T-cell (primary cell): ENCODE results near the gene NR5A1. TPM values are rescaled to one million over a fixed set of nuclear protein-coding genes. Genes with fewer than 3 reads are reported as not detected.

Source experiments
- ATAC-seq, 4 experiments: fragments of 200-7000 bp in 3 of 4; fragments of 150-1000 bp in 1 of 4; cut with Tn5 transposase; replicated peaks in 1 of 4; 1 replicate in 3 of 4; 2 replicates in 1 of 4; pipeline ENCODE4 v1.10.0; 2021; ENCODE audit warnings: moderate library complexity in 3 of 4, mild to moderate bottlenecking in 2 of 4, moderate number of reproducible peaks in 1 of 4
- CTCF ChIA-PET, 2 donors: fragments of 300-600 bp; sonication (Branson Sonifier 250); formaldehyde crosslinking; loops; one replicate each; lab custom pipeline; 2022; ENCODE audit warnings: antibody characterized with exemption in 2 of 2; lab: Charles Lee
- POLR2A ChIA-PET, 2 donors: fragments of 300-600 bp; sonication (Branson Sonifier 250); formaldehyde crosslinking; loops; one replicate each; lab custom pipeline; 2022; ENCODE audit warnings: antibody characterized with exemption in 2 of 2; lab: Charles Lee
- DNase-seq, 35 experiments: peaks; one replicate each; pipeline versions ENCODE4 v3.0.0 to v3.0.0-alpha.2; 2013 to 2023
- H3K27ac ChIP-seq: one replicate; pipeline ENCODE4 v1.5.1; 2013; ENCODE audit warnings: low read length
- H3K27me3 ChIP-seq, 2 experiments: replicated peaks in 1 of 2; 1 replicate in 1 of 2; 2 replicates in 1 of 2; pipeline versions ENCODE4 v1.6.1 to v1.7.0; 2013; ENCODE audit warnings: low read length in 1 of 2, mixed read lengths in 1 of 2; ENCODE audit not compliant: control insufficient read depth in 2 of 2, insufficient read depth in 2 of 2; ENCODE audit errors: extremely low read depth in 1 of 2
- H3K36me3 ChIP-seq, 2 donors: 1 replicate in 1 of 2; 2 replicates in 1 of 2; pipeline versions ENCODE4 v1.6.1 to v1.7.0; 2013; ENCODE audit warnings: low read length in 1 of 2; ENCODE audit not compliant: control insufficient read depth in 2 of 2, insufficient read depth in 1 of 2; ENCODE audit errors: extremely low read depth in 1 of 2
- H3K4me1 ChIP-seq, 2 experiments: 1 replicate in 1 of 2; 2 replicates in 1 of 2; pipeline versions ENCODE4 v1.6.1 to v1.7.0; 2013; ENCODE audit warnings: low read length in 2 of 2, mixed read lengths in 1 of 2; ENCODE audit not compliant: insufficient read depth in 2 of 2, control insufficient read depth in 1 of 2; ENCODE audit errors: extremely low read depth in 1 of 2
- H3K4me3 ChIP-seq, 2 donors: 1 replicate in 1 of 2; 2 replicates in 1 of 2; pipeline versions ENCODE4 v1.5.1 to v1.7.0; 2013; ENCODE audit warnings: mild to moderate bottlenecking in 2 of 2, low read length in 1 of 2, moderate library complexity in 1 of 2; ENCODE audit not compliant: control insufficient read depth in 1 of 2; ENCODE audit errors: extremely low read depth in 1 of 2
- H3K9me3 ChIP-seq: 2 replicates; pipeline ENCODE4 v1.7.0; 2013
- H3K27ac Mint-ChIP-seq, 2 donors: one replicate each; pipeline ENCODE4 v1.8.0; 2020 to 2021; ENCODE audit warnings: mild to moderate bottlenecking in 2 of 2, mixed read lengths in 2 of 2
- H3K27me3 Mint-ChIP-seq, 2 donors: one replicate each; pipeline ENCODE4 v1.8.0; 2021 to 2022; ENCODE audit warnings: mixed read lengths in 2 of 2
- H3K36me3 Mint-ChIP-seq: one replicate; pipeline ENCODE4 v1.8.0; 2021; ENCODE audit warnings: mixed read lengths
- H3K4me1 Mint-ChIP-seq, 3 donors: one replicate each; pipeline ENCODE4 v1.8.0; 2020 to 2022; ENCODE audit warnings: mixed read lengths in 3 of 3, mild to moderate bottlenecking in 1 of 3
- H3K4me3 Mint-ChIP-seq, 3 donors: one replicate each; pipeline ENCODE4 v1.8.0; 2020 to 2022; ENCODE audit warnings: mild to moderate bottlenecking in 3 of 3, mixed read lengths in 3 of 3, moderate library complexity in 3 of 3
- H3K9me3 Mint-ChIP-seq, 3 donors: one replicate each; pipeline ENCODE4 v1.8.0; 2020 to 2022; ENCODE audit warnings: mixed read lengths in 3 of 3
- WGBS: methylation state at CpG from one replicate; pipeline ENCODE4 v1.1.5; 2013; ENCODE audit warnings: missing lambda C conversion rate; ENCODE audit not compliant: insufficient coverage; 5-methylcytosine and 5-hydroxymethylcytosine counted together
- total RNA-seq, 35 experiments: library from RNA in 6 of 35; stranded (reverse) in 6 of 35; fragments of 120-200 nt in 1 of 35; gene quantifications; one replicate each; pipeline versions ENCODE4 v1.2.1 to v1.2.4 and lab custom pipeline; 2013 to 2026

NR5A1 gene
- total RNA-seq, 5 donors from 2014 or later (not counting 1 experiment from before 2014, with no cell fraction given), result 0.19 to 0.30 (median 0.29) TPM; not detected in 2

DNA sequence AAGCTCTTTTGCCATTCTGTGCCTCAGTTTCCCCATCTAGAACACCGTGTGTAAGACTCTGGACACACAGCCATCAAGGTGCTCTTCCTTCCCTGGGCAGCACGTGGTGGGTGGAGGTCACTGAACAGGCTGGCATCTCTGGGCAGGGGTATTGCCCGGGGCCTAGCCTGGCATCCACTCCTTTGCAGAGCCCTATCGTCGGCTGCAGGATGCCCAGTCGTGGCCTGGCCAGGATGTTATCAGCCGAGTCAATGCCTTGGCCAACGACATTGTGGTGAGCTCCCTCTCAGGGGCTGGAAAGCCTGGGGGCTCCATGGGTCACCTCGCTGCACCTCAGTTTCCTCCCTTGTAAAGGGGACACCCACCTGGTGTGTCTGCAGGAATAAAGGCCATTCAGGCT is 52.9 kb downstream of the NR5A1 start:
- Histone ChIP-seq H3K27ac (no peak overlapping the region), H3K4me1 (peaks cover 0 to 6% of the 10 kb centered on the region in 2 experiments), H3K27me3 (peaks cover 3 to 56% of the 10 kb centered on the region in 2 experiments), H3K4me3 (no peak overlapping the region), H3K9me3 (no peaks in the 10 kb centered on the region), H3K36me3 (no peaks in the 10 kb centered on the region)
- H3K4me3 Mint-ChIP-seq, result no peak overlapping the region
- H3K4me1 Mint-ChIP-seq, result peaks cover 0 to 8% (median 2%) of the 10 kb centered on the region in 3 donors
- no peaks in the 10 kb centered on the region for H3K36me3 Mint-ChIP-seq
- 76% methylated on average over 8 of the region's 9 CpGs for WGBS
- DNase-seq (no peak), ATAC-seq (no peak)
- peaks cover 15 to 34% of the 10 kb centered on the region in 2 donors for H3K27me3 Mint-ChIP-seq
- H3K27ac Mint-ChIP-seq, result no peak overlapping the region
- no peaks in the 10 kb centered on the region for H3K9me3 Mint-ChIP-seq
- ChIA-PET POLR2A (no interaction called here), CTCF (no interaction called here)

DNA sequence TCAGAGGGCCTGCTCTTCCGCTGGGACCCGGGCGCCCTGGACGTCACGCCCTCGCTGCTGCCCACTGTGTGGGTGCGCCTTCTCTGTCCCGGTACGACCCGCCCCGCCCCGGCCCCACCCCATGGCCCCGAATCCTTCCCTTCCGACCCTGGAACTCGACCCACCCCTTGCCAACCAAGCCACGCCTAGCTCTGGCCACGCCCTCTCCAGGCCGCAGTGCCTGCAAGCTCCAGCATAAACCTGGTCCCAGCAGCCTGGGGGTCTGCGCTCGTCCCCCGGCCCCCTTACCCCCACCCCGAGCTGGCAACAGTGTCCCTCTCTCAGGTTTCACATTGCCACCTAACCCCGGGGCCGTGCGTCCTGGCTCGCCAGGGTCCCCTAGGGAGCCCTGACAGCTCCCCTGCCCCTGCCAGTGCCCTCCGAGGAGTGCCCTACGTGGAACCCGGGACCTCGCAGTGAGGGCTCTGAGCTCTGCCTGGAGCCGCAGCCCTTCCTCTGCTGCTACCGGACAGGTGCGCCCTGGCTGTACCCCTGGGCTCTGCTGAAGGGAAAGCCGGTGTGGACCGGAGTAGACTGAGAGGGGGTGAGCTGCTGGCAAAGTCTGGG is 53.5 kb downstream of the NR5A1 start:
- no peak for ATAC-seq
- Mint-ChIP-seq H3K9me3 (no peaks in the 10 kb centered on the region), H3K27me3 (peaks cover 18 to 38% of the 10 kb centered on the region in 2 donors), H3K4me1 (peaks cover 0 to 8% (median 2%) of the 10 kb centered on the region in 3 donors), H3K36me3 (no peaks in the 10 kb centered on the region), H3K27ac (no peak overlapping the region), H3K4me3 (no peak overlapping the region)
- 39% methylated on average over 28 of the region's 35 CpGs for WGBS
- Histone ChIP-seq H3K9me3 (no peaks in the 10 kb centered on the region), H3K4me3 (no peak overlapping the region), H3K27ac (no peak overlapping the region), H3K36me3 (no peaks in the 10 kb centered on the region), H3K4me1 (peaks cover 0 to 6% of the 10 kb centered on the region in 2 experiments), H3K27me3 (peaks cover 3 to 61% of the 10 kb centered on the region in 2 experiments)
- no peak for DNase-seq
- ChIA-PET POLR2A (interaction anchor here in 1 of 2 donors (0.5 kb wide), 1 partner anchor 21 kb away, joined by 5 read pairs; no protein-coding TSS in a partner anchor), CTCF (no interaction called here)

DNA sequence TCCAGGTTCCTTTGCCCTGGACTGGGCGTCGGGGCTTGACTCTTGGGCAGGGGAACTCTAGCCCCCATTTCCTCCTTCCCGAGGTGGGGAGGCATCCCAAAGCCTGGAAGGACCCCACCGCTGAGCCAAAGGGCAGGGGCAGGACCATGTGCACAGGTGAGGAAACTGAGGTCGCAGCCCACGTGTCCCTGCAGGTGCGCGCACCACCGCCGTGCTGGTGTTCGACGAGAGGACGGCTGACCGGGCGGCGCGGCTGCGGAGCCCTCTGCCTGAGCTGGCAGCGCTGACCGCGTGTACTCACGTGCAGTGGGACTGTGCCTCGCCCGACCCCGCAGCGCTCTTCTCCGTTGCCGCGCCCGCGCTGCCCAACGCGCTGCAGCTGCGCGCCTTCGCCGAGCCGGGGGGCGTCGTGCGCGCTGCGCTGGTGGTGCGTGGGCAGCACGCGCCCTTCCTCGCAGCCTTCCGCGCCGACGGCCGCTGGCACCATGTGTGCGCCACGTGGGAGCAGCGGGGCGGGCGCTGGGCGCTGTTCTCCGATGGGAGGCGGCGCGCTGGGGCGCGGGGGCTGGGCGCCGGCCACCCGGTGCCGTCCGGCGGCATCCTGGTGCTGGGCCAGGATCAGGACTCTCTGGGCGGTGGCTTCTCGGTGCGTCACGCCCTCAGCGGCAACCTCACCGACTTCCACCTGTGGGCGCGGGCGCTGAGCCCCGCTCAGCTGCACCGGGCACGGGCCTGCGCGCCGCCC is 54.2 kb downstream of the NR5A1 start:
- H3K36me3 ChIP-seq, result no peaks in the 10 kb centered on the region
- ChIA-PET POLR2A (interaction anchor here in 1 of 2 donors (0.5 kb wide), 1 partner anchor 21 kb away, joined by 5 read pairs; no protein-coding TSS in a partner anchor), CTCF (no interaction called here)
- H3K4me3 Mint-ChIP-seq, result no peak overlapping the region
- no peak overlapping the region for H3K27ac Mint-ChIP-seq
- DNase-seq (no peak), ATAC-seq (no peak)
- no peak overlapping the region for H3K27ac ChIP-seq
- H3K9me3 Mint-ChIP-seq, result no peaks in the 10 kb centered on the region
- H3K4me1 Mint-ChIP-seq, result peaks cover 0 to 8% (median 2%) of the 10 kb centered on the region in 3 donors
- no peaks in the 10 kb centered on the region for H3K9me3 ChIP-seq
- H3K4me1 ChIP-seq, result peaks cover 0 to 6% of the 10 kb centered on the region in 2 experiments
- peaks cover 22 to 43% of the 10 kb centered on the region in 2 donors for H3K27me3 Mint-ChIP-seq
- no peaks in the 10 kb centered on the region for H3K36me3 Mint-ChIP-seq
- H3K4me3 ChIP-seq, result no peak overlapping the region
- H3K27me3 ChIP-seq, result peaks cover 3 to 63% of the 10 kb centered on the region in 2 experiments
- 47% methylated on average over 85 of the region's 85 CpGs for WGBS

DNA sequence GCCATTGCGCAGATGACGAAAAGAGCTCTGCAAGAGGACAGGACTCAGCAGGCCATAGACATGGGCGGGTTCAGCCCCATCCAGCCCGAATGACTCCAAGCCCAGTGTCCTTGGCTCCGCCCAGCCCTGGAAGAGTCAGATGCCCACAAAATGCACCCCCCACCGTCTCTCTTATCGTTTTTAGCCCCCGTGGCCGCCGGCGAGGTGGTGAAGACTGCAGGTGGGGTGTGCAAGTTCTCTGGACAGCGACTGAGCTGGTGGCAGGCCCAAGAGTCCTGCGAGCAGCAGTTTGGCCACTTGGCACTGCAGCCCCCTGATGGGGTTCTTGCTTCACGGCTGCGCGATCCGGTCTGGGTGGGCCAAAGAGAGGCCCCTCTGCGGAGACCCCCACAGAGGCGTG is 54.9 kb downstream of the NR5A1 start:
- CTCF ChIA-PET, result no interaction called here
- no peak overlapping the region for H3K27ac ChIP-seq
- peaks cover 3 to 68% of the 10 kb centered on the region in 2 experiments for H3K27me3 ChIP-seq
- Mint-ChIP-seq H3K4me3 (no peak overlapping the region), H3K9me3 (no peaks in the 10 kb centered on the region), H3K27ac (no peak overlapping the region), H3K36me3 (no peaks in the 10 kb centered on the region), H3K27me3 (peaks cover 22 to 43% of the 10 kb centered on the region in 2 donors), H3K4me1 (peaks cover 0 to 8% (median 2%) of the 10 kb centered on the region in 3 donors)
- no peaks in the 10 kb centered on the region for H3K36me3 ChIP-seq
- 89% methylated on average over 13 of the region's 19 CpGs for WGBS
- ATAC-seq (no peak), DNase-seq (no peak)
- peaks cover 0 to 6% of the 10 kb centered on the region in 2 experiments for H3K4me1 ChIP-seq
- no peak overlapping the region for H3K4me3 ChIP-seq
- H3K9me3 ChIP-seq, result no peaks in the 10 kb centered on the region
- POLR2A ChIA-PET, result no interaction called here

DNA sequence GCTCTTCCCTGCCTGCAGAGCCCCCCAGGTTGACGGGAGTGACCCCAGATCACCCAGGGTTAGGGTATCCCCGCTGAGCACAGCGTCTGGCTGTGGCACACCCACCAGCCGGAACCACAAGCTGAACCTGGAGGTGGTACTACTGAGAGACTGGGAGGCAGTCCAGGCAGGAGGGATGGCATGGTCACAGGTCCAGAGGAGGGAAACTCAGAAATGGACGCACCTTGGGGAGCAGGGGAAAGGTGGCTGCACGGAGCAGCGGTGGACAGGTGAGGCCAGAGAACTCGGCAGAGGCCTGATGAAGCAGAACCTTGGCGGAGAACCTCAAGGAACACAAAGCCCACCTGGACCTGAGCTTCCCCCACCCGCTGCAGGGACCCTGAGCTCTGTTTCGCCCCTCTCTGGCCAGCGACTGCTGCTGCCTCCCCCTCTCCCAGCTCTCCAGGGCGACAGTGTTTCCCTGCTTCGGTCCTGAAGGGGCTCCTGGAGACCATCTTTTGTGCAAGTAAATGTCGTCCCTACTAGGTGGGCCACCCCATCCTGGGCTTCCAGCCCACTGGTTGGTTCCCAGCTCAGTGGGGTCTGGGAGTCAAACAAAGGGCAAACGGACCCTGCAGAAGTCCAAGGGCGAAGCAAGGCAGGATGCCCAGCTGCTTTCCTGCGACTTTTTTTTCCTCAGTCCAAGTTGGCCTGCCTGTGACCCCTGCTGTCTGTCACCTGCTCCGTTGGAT is 56.1 kb downstream of the NR5A1 start:
- 52% methylated on average over 17 of the region's 19 CpGs for WGBS
- Histone ChIP-seq H3K4me1 (peaks cover 0 to 6% of the 10 kb centered on the region in 2 experiments), H3K4me3 (no peak overlapping the region), H3K27me3 (peaks cover 3 to 74% of the 10 kb centered on the region in 2 experiments), H3K9me3 (no peaks in the 10 kb centered on the region), H3K36me3 (no peaks in the 10 kb centered on the region), H3K27ac (no peak overlapping the region)
- Mint-ChIP-seq H3K27ac (no peak overlapping the region), H3K4me3 (peak overlapping the region in 1 of 3 donors; percentile 23), H3K4me1 (peaks cover 0 to 8% (median 2%) of the 10 kb centered on the region in 3 donors), H3K36me3 (no peaks in the 10 kb centered on the region), H3K27me3 (peaks cover 22 to 49% of the 10 kb centered on the region in 2 donors), H3K9me3 (no peaks in the 10 kb centered on the region)
- CTCF ChIA-PET, result no interaction called here
- no peak for ATAC-seq
- no peak for DNase-seq
- POLR2A ChIA-PET, result no interaction called here
